K562 (cell line): Measurements from ENCODE around the gene BLOC1S3. TPM values are rescaled to one million over a fixed set of nuclear protein-coding genes. Genes with fewer than 3 reads are reported as not detected.

Experiments used
- ATAC-seq: fragments of 200-7000 bp; cut with Tn5 transposase; 3 replicates; pipeline ENCODE4 v1.9.1; 2020; ENCODE audit warnings: moderate library complexity
- BruUV-seq: library from RNA; stranded (reverse); fragments of 400-500 nt; replicated peaks from 2 replicates; lab custom pipeline; 2021; lab: Mats Ljungman, UMichigan
- CTCF ChIA-PET: fragments of 300-600 bp; formaldehyde crosslinking; extraction: SDS; loops from one replicate; lab custom pipeline; 2021; ENCODE audit warnings: low intra/inter-chr PET ratio; lab: Yijun Ruan, JAX
- POLR2A ChIA-PET: fragments of 300-600, 350-650 bp; sonication (Branson Sonifier 250); formaldehyde crosslinking; extraction: SDS; loops from one replicate; lab custom pipeline; 2021; ENCODE audit warnings: antibody characterized with exemption, inconsistent platforms; lab: Yijun Ruan, JAX
- DNase-seq, 4 experiments: peaks; one replicate each; pipeline versions ENCODE4 v3.0.0 to v3.0.0-alpha.2; 2011 to 2018; ENCODE audit warnings: low spot score in 3 of 4, mixed read lengths in 3 of 4; ENCODE audit errors: extremely low read depth in 1 of 4
- FAIRE-seq: peaks from 2 replicates; lab custom pipeline; 2011; peaks lifted over from hg19 to GRCh38; lab: Jason Lieb, UNC
- H2AFZ ChIP-seq: 2 replicates; pipeline ENCODE4 v1.6.0; 2011; ENCODE audit warnings: low read depth, low read length, control low read depth, inconsistent platforms
- H3K27ac ChIP-seq: fragments of 200-600 bp; 3 replicates; pipeline ENCODE4 v1.8.0; 2011; ENCODE audit warnings: low read depth, mild to moderate bottlenecking, control low read depth, inconsistent platforms, low read length, moderate library complexity, mixed read lengths; ENCODE audit errors: extremely low read depth
- H3K27me3 ChIP-seq, 2 experiments: fragments of 300-600 bp in 1 of 2; 2 replicates in 1 of 2; 3 replicates in 1 of 2; pipeline versions ENCODE4 v1.6.0 to v1.8.0; 2011; ENCODE audit warnings: inconsistent platforms in 2 of 2, low read length in 2 of 2, mild to moderate bottlenecking in 1 of 2, mixed read lengths in 1 of 2, moderate library complexity in 1 of 2; ENCODE audit not compliant: control insufficient read depth in 2 of 2, insufficient read depth in 2 of 2
- H3K36me3 ChIP-seq: fragments of 300-600 bp; 3 replicates; pipeline ENCODE4 v1.8.0; 2011; ENCODE audit warnings: mild to moderate bottlenecking, low read length, inconsistent platforms; ENCODE audit not compliant: control insufficient read depth, insufficient read depth
- H3K4me1 ChIP-seq, 2 experiments: fragments of 200-600 bp in 1 of 2; replicated peaks in 1 of 2; 2 replicates in 1 of 2; 3 replicates in 1 of 2; pipeline versions ENCODE4 v1.5.1 to v1.8.0; 2011; ENCODE audit warnings: inconsistent platforms in 2 of 2, low read length in 2 of 2, mild to moderate bottlenecking in 1 of 2, mixed read lengths in 1 of 2, moderate library complexity in 1 of 2; ENCODE audit not compliant: control insufficient read depth in 2 of 2, insufficient read depth in 2 of 2
- H3K4me2 ChIP-seq: 2 replicates; pipeline ENCODE4 v1.6.1; 2011; ENCODE audit warnings: low read length, control low read depth, inconsistent platforms, mixed read lengths; ENCODE audit not compliant: insufficient read depth
- H3K4me3 ChIP-seq: fragments of 200-600 bp; sonication (generic), shearing (Covaris generic); 2 replicates; pipeline ENCODE4 v1.5.1; 2016; ENCODE audit warnings: control low read depth, inconsistent platforms
- H3K79me2 ChIP-seq: fragments of 200-600 bp; 3 replicates; pipeline ENCODE4 v1.8.0; 2011; ENCODE audit warnings: low read length, inconsistent platforms; ENCODE audit not compliant: control insufficient read depth, insufficient read depth
- H3K9ac ChIP-seq, 2 experiments: 2 replicates each; pipeline versions ENCODE4 v1.6.0 to v1.6.1; 2011; ENCODE audit warnings: low read depth in 2 of 2, low read length in 2 of 2, control low read depth in 1 of 2, inconsistent platforms in 1 of 2, mild to moderate bottlenecking in 1 of 2, mixed read lengths in 1 of 2; ENCODE audit not compliant: insufficient read depth in 1 of 2
- H3K9me1 ChIP-seq: one replicate; pipeline ENCODE4 v1.6.0; 2011; ENCODE audit warnings: inconsistent platforms, mild to moderate bottlenecking, low read length, moderate library complexity; ENCODE audit not compliant: control insufficient read depth, insufficient read depth
- H3K9me3 ChIP-seq: replicated peaks from 2 replicates; pipeline ENCODE4 v1.5.1; 2011; ENCODE audit warnings: low read depth, low read length, inconsistent platforms; ENCODE audit not compliant: control insufficient read depth, insufficient read depth
- H4K20me1 ChIP-seq: replicated peaks from 2 replicates; pipeline ENCODE4 v1.6.1; 2011; ENCODE audit warnings: low read length, inconsistent platforms, mixed read lengths; ENCODE audit not compliant: control insufficient read depth, insufficient read depth
- HNRNPH1 ChIP-seq: fragments of 200-400 bp; formaldehyde crosslinking; optimal IDR thresholded peaks from 2 replicates; pipeline ENCODE3; 2017; ENCODE audit warnings: low read depth, mild to moderate bottlenecking, low read length, moderate library complexity
- IFI16 ChIP-seq: fragments of 250-450 bp; sonication (Bioruptor Pico); IDR thresholded peaks from 2 replicates; pipeline ENCODE4 v2.1.2; 2022; ENCODE audit warnings: mild to moderate bottlenecking, inconsistent platforms
- KAT8 ChIP-seq: fragments of 450-650 bp; IDR thresholded peaks from 2 replicates; pipeline ENCODE4 v1.6.1; 2016; ENCODE audit warnings: low read depth, mild to moderate bottlenecking
- MAX ChIP-seq: sonication (generic); formaldehyde crosslinking; IDR thresholded peaks from 2 replicates; pipeline ENCODE4 v1.9.0; 2022; ENCODE audit warnings: mild to moderate bottlenecking, missing genetic modification reagents
- YBX1 ChIP-seq: fragments of 450-650 bp; IDR thresholded peaks from 2 replicates; pipeline ENCODE4 v1.7.1; 2016; ENCODE audit warnings: mild to moderate bottlenecking
- ZKSCAN3 ChIP-seq: fragments of 250-450 bp; sonication (Bioruptor Pico); IDR thresholded peaks from 2 replicates; pipeline ENCODE4 v1.4.0; 2020
- ZNF395 ChIP-seq: fragments of 200-800 bp; sonication (Bioruptor generic); IDR thresholded peaks from 2 replicates; pipeline ENCODE4 v1.6.1; 2017; ENCODE audit warnings: missing genetic modification characterization, missing compliant biosample characterization
- ZNF407 ChIP-seq: fragments of 450-650 bp; IDR thresholded peaks from 2 replicates; pipeline ENCODE4 v1.6.1; 2016; ENCODE audit warnings: low read depth
- ZNF518B ChIP-seq: fragments of 250-450 bp; sonication (Bioruptor Pico); IDR thresholded peaks from 2 replicates; pipeline ENCODE4 v1.5.0; 2021; ENCODE audit warnings: mild to moderate bottlenecking, moderate library complexity
- WGBS: fragments of 100-300 bp; shearing (Covaris generic); methylation state at CpG from one replicate; pipeline ENCODE4 v1.1.6; 2016; ENCODE audit warnings: low coverage, mixed read lengths; ENCODE audit not compliant: insufficient coverage; ENCODE audit errors: missing lambda C conversion rate; 5-methylcytosine and 5-hydroxymethylcytosine counted together
- in situ Hi-C: fragments of 300-500 bp; cut with MboI; formaldehyde crosslinking; loops from 4 replicates; pipeline ENCODE4 v1.15.0; 2018; ENCODE audit warnings: inconsistent platforms, mixed read lengths
- intact Hi-C: fragments of 100-400 bp; cut with micrococcal nuclease; formaldehyde crosslinking; loops from 2 replicates; pipeline ENCODE4 v1.14.2; 2022
- polyA plus RNA-seq, 8 experiments: library from polyadenylated mRNA; depleted of rRNA in 4 of 8; stranded (reverse) in 5 of 8; unstranded in 3 of 8; fragments of >200 nt; fragmentation: Nextera tagmentation in 2 of 8; fragmentation: Illumina TruSeq in 1 of 8; extraction: Ambion mirVana in 2 of 8; extraction: Trizol in 1 of 8; gene quantifications; 2 replicates each; pipeline versions ENCODE4 v1.2.1 to v1.2.3, GENCODE V29; 2011 to 2014; ENCODE audit warnings: inconsistent platforms in 1 of 8, missing spikeins in 1 of 8
- total RNA-seq, 7 experiments: library from RNA; depleted of rRNA in 6 of 7; stranded (reverse); fragments of >200 nt in 6 of 7; fragmentation: Illumina TruSeq in 2 of 7; extraction: Trizol in 2 of 7; gene quantifications; 2 replicates each; pipeline versions ENCODE4 v1.2.1 to v1.2.3, GENCODE V29; 2011 to 2021; ENCODE audit warnings: low replicate concordance in 1 of 7

BLOC1S3 gene
- total and polyA plus RNA-seq, 9 of the 15 experiments (the other 6 are each of a cell fraction or from before 2014, with no cell fraction given): 3.9 to 20.2 (median 10.4) TPM

- BruUV-seq: no TSS peak
- Histone ChIP-seq H3K4me2 (no peak overlapping the region), H3K9ac (peak overlapping the region in 1 of 2 experiments; percentile 56; a peak in 1 of 4 replicates), H3K4me3 (no peak overlapping the region), H3K79me2 (peaks cover 14% of the 10 kb centered on the region), H3K9me1 (no peaks in the 10 kb centered on the region), H3K4me1 (peaks cover 0 to 57% of the 10 kb centered on the region in 2 experiments; a peak in 3 of 5 replicates), H3K27me3 (no peaks in the 10 kb centered on the region), H2AFZ (no peak overlapping the region), H3K27ac (no peak overlapping the region), H4K20me1 (peaks cover 3% of the 10 kb centered on the region; the same call in 1 of the 2 replicates), H3K9me3 (no peaks in the 10 kb centered on the region), H3K36me3 (peaks cover 45% of the 10 kb centered on the region; the same call in 1 of the 3 replicates)
- WGBS: 87% methylated on average over 5 of the region's 11 CpGs
- FAIRE-seq (no peak), DNase-seq (no peak), ATAC-seq (no peak)
- CTCF ChIA-PET: no interaction called here
- intact Hi-C loops: no loop called here
- in situ Hi-C loops: no loop called here
- POLR2A ChIA-PET: interaction anchor here (0.6 kb wide), 1 partner anchor 28 kb away, joined by 3 read pairs; no protein-coding TSS in a partner anchor
- TF ChIP-seq ZNF518B (no peak), KAT8 (no peak), HNRNPH1 (no peak), IFI16 (CRISPR knock-in tag) (no peak), ZNF407 (no peak), MAX (CRISPR knock-in tag) (no peak), YBX1 (no peak), ZKSCAN3 (no peak), ZNF395 (CRISPR knock-in tag) (no peak)
Observed at GRCh38 chr19:45140533-45140932, 38.1 kb upstream of the BLOC1S3 start.
